ENCODE measurements around the gene TIMM22.

Gene TIMM22

DNA sequence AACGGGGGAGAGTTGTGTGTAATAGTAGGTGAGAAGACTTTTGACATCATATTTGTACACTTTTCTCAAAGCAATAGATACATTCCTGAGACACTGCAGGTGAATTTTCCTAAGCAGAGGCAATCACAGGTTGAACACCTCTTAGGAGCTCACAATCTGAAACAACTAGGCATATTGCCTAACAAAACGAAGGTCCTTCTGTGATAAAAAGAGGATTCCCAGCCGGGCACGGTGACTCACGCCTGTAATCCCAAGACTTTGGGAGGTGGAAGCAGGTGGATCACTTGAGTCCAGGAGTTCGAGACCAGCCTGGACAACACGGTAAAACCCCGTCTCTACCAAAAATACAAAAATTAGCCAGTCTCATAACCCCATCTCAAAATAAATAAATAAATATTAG, 34.8 kb upstream of the TIMM22 start:
- Histone ChIP-seq H2AFZ (ENCODE audit: low read length) (no peak overlapping the region), H3K9me3 (replicated peaks; ENCODE audit: insufficient read depth, low read length) (no peaks in the 10 kb centered on the region), H3K36me3 (replicated peaks; ENCODE audit: insufficient read depth, low read length) (no peaks in the 10 kb centered on the region), H3K4me2 (ENCODE audit: low read depth, low read length) (no peak overlapping the region), H3F3A (ENCODE audit: insufficient read depth, low read length) (no peaks in the 10 kb centered on the region), H3K27me3 (replicated peaks; ENCODE audit: insufficient read depth, low read length) (peaks cover 95% of the 10 kb centered on the region), H3K27ac (ENCODE audit: low read length) (no peak overlapping the region), H4K20me1 (ENCODE audit: insufficient read depth, low read length) (no peaks in the 10 kb centered on the region), H3K9ac (ENCODE audit: low read length) (no peak overlapping the region), H3K4me1 (ENCODE audit: low read length) (no peaks in the 10 kb centered on the region), H3K4me3 (ENCODE audit: low read length) (no peak overlapping the region), H3K9me2 (replicated peaks; ENCODE audit: insufficient read depth, low read length) (no peaks in the 10 kb centered on the region), H3K79me2 (ENCODE audit: low read length) (no peaks in the 10 kb centered on the region)
- TF ChIP-seq, protein P1, sequence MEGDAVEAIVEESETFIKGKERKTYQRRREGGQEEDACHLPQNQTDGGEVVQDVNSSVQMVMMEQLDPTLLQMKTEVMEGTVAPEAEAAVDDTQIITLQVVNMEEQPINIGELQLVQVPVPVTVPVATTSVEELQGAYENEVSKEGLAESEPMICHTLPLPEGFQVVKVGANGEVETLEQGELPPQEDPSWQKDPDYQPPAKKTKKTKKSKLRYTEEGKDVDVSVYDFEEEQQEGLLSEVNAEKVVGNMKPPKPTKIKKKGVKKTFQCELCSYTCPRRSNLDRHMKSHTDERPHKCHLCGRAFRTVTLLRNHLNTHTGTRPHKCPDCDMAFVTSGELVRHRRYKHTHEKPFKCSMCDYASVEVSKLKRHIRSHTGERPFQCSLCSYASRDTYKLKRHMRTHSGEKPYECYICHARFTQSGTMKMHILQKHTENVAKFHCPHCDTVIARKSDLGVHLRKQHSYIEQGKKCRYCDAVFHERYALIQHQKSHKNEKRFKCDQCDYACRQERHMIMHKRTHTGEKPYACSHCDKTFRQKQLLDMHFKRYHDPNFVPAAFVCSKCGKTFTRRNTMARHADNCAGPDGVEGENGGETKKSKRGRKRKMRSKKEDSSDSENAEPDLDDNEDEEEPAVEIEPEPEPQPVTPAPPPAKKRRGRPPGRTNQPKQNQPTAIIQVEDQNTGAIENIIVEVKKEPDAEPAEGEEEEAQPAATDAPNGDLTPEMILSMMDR (IDR thresholded peaks at IDR 0.05; ENCODE audit: low read length), result no peak
- TF ChIP-seq EZH2 (optimal IDR thresholded peaks at IDR 0.05; ENCODE audit: low read depth, low read length) (no peak), EZH2phosphoT487 (IDR thresholded peaks at IDR 0.05; ENCODE audit: low read length) (no peak)
- no peak for DNase-seq

DNA sequence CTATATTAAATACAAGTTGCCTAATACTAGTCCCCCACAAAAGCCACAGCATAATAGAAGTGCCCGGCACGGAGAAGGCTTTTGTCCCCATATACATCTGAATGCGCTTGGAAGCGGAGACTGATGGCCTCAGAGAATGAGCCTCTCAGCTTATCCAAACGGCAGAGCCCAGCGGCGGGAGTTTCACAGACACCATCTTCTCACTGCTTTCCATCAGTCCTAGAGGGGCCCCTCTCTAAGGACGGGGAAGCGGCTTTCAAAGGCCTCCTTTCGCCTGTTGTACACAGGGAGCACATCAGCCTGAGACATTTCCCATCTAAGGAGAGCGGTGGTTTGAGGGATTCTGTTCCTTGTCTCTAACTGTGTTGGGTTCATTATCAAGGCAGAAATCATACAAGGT, 34.3 kb upstream of the TIMM22 start:
- H3K4me2 ChIP-seq (ENCODE audit: low read depth, low read length), result no peak overlapping the region
- H3K9ac ChIP-seq (ENCODE audit: low read length), result no peak overlapping the region
- peaks cover 95% of the 10 kb centered on the region for H3K27me3 ChIP-seq (replicated peaks; ENCODE audit: insufficient read depth, low read length)
- no peak overlapping the region for H2AFZ ChIP-seq (ENCODE audit: low read length)
- H3K9me2 ChIP-seq (replicated peaks; ENCODE audit: insufficient read depth, low read length), result no peaks in the 10 kb centered on the region
- H3K27ac ChIP-seq (ENCODE audit: low read length), result no peak overlapping the region
- H3K36me3 ChIP-seq (replicated peaks; ENCODE audit: insufficient read depth, low read length), result no peaks in the 10 kb centered on the region
- no peaks in the 10 kb centered on the region for H3F3A ChIP-seq (ENCODE audit: insufficient read depth, low read length)
- H3K4me3 ChIP-seq (ENCODE audit: low read length), result no peak overlapping the region
- no peaks in the 10 kb centered on the region for H3K79me2 ChIP-seq (ENCODE audit: low read length)
- no peaks in the 10 kb centered on the region for H4K20me1 ChIP-seq (ENCODE audit: insufficient read depth, low read length)
- H3K4me1 ChIP-seq (ENCODE audit: low read length), result no peaks in the 10 kb centered on the region
- no peak for DNase-seq
- TF ChIP-seq EZH2 (optimal IDR thresholded peaks at IDR 0.05; ENCODE audit: low read depth, low read length) (no peak), EZH2phosphoT487 (IDR thresholded peaks at IDR 0.05; ENCODE audit: low read length) (no peak)
- TF ChIP-seq, protein P1 (IDR thresholded peaks at IDR 0.05; ENCODE audit: low read length), result no peak
- H3K9me3 ChIP-seq (replicated peaks; ENCODE audit: insufficient read depth, low read length), result no peaks in the 10 kb centered on the region

DNA sequence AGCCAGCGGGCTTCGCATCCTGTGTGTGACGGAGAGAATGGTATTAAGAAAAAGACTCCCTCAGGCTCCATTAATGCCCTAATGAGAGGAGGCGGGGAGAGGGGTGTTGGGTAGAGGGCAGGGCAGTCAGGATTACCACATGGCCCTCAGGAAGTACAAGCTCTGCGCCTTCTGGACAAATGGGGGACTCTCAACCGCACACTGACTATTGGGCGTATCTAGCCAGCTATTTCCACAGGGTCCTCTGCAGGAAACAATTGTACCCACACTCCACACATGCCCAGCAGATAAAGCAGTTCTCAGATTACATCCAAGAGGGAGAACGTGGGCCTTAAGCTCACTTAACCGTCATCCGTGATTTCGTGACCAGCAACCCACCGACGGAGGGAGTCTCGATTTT, 32.1 kb upstream of the TIMM22 start:
- no peak overlapping the region for H2AFZ ChIP-seq (ENCODE audit: low read length)
- H3K36me3 ChIP-seq (replicated peaks; ENCODE audit: insufficient read depth, low read length), result no peaks in the 10 kb centered on the region
- no peak overlapping the region for H3K27ac ChIP-seq (ENCODE audit: low read length)
- no peak overlapping the region for H3K9ac ChIP-seq (ENCODE audit: low read length)
- H3F3A ChIP-seq (ENCODE audit: insufficient read depth, low read length), result no peaks in the 10 kb centered on the region
- DNase-seq, result no peak
- H3K9me3 ChIP-seq (replicated peaks; ENCODE audit: insufficient read depth, low read length), result no peaks in the 10 kb centered on the region
- no peak overlapping the region for H3K4me2 ChIP-seq (ENCODE audit: low read depth, low read length)
- H3K9me2 ChIP-seq (replicated peaks; ENCODE audit: insufficient read depth, low read length), result no peaks in the 10 kb centered on the region
- no peak overlapping the region for H3K4me3 ChIP-seq (ENCODE audit: low read length)
- H3K27me3 ChIP-seq (replicated peaks; ENCODE audit: insufficient read depth, low read length), result peaks cover 95% of the 10 kb centered on the region
- no peaks in the 10 kb centered on the region for H3K4me1 ChIP-seq (ENCODE audit: low read length)
- TF ChIP-seq, protein P1 (IDR thresholded peaks at IDR 0.05; ENCODE audit: low read length), result no peak
- TF ChIP-seq EZH2phosphoT487 (IDR thresholded peaks at IDR 0.05; ENCODE audit: low read length), result no peak
- no peaks in the 10 kb centered on the region for H3K79me2 ChIP-seq (ENCODE audit: low read length)
- no peaks in the 10 kb centered on the region for H4K20me1 ChIP-seq (ENCODE audit: insufficient read depth, low read length)

Data from MM.1S (cell line).